HG02970 (cell line): Measurements from ENCODE around the gene CRB1.

Experiments used
- ATAC-seq: cut with Tn5 transposase; IDR thresholded peaks from one replicate; pipeline ENCODE4 v1.9.1; 2021; ENCODE audit warnings: mild to moderate bottlenecking, moderate library complexity, moderate number of reproducible peaks; ENCODE audit not compliant: unreplicated experiment, low FRiP score

Gene CRB1

GRCh38 chr1:197510691-197511378 is 242.8 kb downstream of the CRB1 start:
- ATAC-seq: no peak

GRCh38 chr1:197515421-197515820 is 247.4 kb downstream of the CRB1 start:
- ATAC-seq: no peak

DNA sequence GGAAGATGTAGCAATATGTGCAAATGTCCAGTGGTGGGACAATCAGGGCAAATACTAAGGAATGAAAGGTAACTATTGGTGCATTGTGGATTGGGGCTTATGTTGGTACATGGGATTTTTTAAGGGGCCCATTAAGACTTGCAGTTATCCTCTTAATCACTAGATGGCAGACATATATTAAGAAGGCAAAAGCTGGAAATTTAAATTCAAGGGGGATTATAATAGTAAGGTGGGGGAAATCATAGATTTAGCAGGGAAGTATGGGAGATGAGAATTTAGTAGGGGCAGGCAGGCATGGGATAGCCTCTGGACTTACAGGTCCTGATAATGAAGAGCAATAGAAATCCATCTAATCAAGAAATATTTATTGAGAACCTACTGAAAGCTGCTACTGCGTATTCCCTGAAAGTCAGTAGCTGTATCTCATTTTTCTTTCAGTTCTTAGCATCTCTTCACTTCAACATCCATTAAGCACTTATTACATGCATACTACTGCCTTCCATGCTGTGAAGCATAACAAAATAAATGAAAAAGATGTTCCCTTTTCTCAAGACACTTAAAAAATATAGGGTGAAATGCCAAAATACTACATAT is 251.8 kb downstream of the CRB1 start:
- ATAC-seq: no peak

DNA sequence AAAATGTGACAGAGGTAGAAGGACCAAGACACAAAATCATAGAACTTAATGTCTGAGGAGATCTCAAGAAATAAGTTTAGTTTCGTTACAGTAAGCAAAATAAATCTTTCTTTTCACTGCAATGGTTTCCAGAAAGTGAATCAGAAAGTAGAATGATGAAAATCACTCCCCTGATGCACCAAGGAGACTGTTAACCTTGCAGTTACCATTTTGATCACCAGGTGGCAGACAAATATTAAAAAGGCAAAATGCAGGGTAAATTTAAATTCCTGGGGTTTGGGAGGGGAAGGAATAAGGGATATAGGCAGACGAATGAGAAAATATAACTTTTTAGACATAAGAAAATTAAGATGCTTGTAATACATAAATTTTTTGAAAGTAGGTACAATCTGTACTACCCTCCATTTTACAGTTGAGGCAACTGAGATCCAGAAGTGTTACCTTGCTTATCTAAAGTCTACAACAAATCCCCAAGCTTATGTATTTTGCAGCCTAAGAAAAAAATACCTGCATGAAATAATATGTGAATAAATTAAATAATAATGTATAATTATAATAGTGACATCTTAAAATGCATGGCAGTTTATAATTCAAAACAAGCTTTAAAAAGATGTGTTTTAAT is 253.2 kb downstream of the CRB1 start:
- peak; percentile 78 for ATAC-seq

DNA sequence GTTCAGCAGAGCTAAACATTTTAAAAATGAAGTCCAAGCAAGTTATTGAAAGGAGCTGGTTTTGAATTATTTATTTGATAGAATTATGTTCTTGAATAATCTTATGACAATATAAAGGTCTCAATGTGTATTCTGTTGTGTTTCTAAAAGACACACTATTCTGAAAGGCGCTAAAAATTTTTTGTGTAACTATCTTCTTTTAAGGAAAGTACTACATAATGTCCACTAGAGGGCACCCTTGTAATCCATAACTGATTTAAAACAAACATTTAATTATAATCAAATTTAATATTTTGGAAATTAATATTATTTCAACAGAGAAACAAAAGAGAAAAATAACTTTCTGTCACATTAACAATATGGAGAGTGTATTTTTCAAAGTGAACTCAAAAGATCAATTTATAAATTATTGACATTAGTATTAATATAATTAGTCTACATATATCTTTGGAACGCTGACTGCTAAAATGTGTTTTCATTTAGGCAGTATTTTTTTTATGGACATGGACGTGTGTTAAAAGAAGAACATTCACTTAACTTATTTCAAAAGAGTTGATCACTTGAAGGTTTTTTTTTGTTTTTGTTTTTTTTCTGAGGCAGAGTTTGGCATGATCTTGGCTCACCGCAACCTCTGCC is 258.8 kb downstream of the CRB1 start:
- no peak for ATAC-seq
